IMR-90 (cell line): Measurements from ENCODE around the gene CFAP157. TPM values are rescaled to one million over a fixed set of nuclear protein-coding genes. Genes with fewer than 3 reads are reported as not detected.

ENCODE experiments used
- ATAC-seq: fragments of 200-7000 bp; cut with Tn5 transposase; 2 replicates; pipeline ENCODE4 v1.9.1; 2020; ENCODE audit warnings: low read depth, mild to moderate bottlenecking, moderate library complexity
- BruUV-seq: library from RNA; stranded (reverse); fragments of 400-500 nt; replicated peaks from 2 replicates; lab custom pipeline; 2021; lab: Mats Ljungman, UMichigan
- CTCF ChIA-PET: fragments of 300-600 bp; formaldehyde crosslinking; extraction: SDS; loops from one replicate; lab custom pipeline; 2021; ENCODE audit warnings: antibody characterized with exemption; lab: Yijun Ruan, JAX
- POLR2A ChIA-PET: fragments of 300-600 bp; sonication (Branson Sonifier 250); formaldehyde crosslinking; loops from one replicate; lab custom pipeline; 2022; ENCODE audit warnings: antibody characterized with exemption; ENCODE audit not compliant: unreplicated experiment; lab: Charles Lee
- DNase-seq: peaks from one replicate; pipeline ENCODE4 v3.0.0; 2013
- H2AFZ ChIP-seq: replicated peaks from 2 replicates; pipeline ENCODE3; 2013; ENCODE audit warnings: low read length, mild to moderate bottlenecking; ENCODE audit not compliant: poor library complexity
- H2AK5ac ChIP-seq: 2 replicates; pipeline ENCODE4 v1.6.1; 2013; ENCODE audit warnings: low read depth, low read length, inconsistent platforms
- H2AK9ac ChIP-seq: replicated peaks from 2 replicates; pipeline ENCODE3; 2013; ENCODE audit warnings: mild to moderate bottlenecking, low read depth, low read length, moderate library complexity; ENCODE audit not compliant: poor library complexity
- H2BK120ac ChIP-seq: 2 replicates; pipeline ENCODE4 v1.6.1; 2013; ENCODE audit warnings: low read depth, low read length, inconsistent platforms
- H2BK15ac ChIP-seq: 3 replicates; pipeline ENCODE4 v1.6.1; 2013; ENCODE audit warnings: low read depth, low read length, inconsistent platforms
- H2BK20ac ChIP-seq: 2 replicates; pipeline ENCODE4 v1.6.1; 2013; ENCODE audit warnings: low read depth, mild to moderate bottlenecking, inconsistent platforms, low read length, moderate library complexity
- H2BK5ac ChIP-seq: 2 replicates; pipeline ENCODE4 v1.6.1; 2013; ENCODE audit warnings: mild to moderate bottlenecking, low read depth, low read length, inconsistent platforms; ENCODE audit not compliant: poor library complexity, severe bottlenecking
- H3K14ac ChIP-seq: replicated peaks from 2 replicates; pipeline ENCODE4 v1.6.1; 2013; ENCODE audit warnings: low read depth, low read length, inconsistent platforms
- H3K18ac ChIP-seq: 2 replicates; pipeline ENCODE4 v1.6.1; 2013; ENCODE audit warnings: low read depth, low read length, control low read depth
- H3K23ac ChIP-seq: 2 replicates; pipeline ENCODE4 v1.6.1; 2013; ENCODE audit warnings: low read depth, low read length, inconsistent platforms
- H3K27ac ChIP-seq: 2 replicates; pipeline ENCODE4 v1.5.1; 2013; ENCODE audit warnings: mild to moderate bottlenecking, control low read depth, low read length; ENCODE audit not compliant: insufficient read depth
- H3K27me3 ChIP-seq: 2 replicates; pipeline ENCODE4 v1.6.1; 2013; ENCODE audit warnings: low read length; ENCODE audit not compliant: control insufficient read depth, insufficient read depth
- H3K36me3 ChIP-seq: 2 replicates; pipeline ENCODE4 v1.6.1; 2013; ENCODE audit warnings: low read length, mixed read lengths; ENCODE audit not compliant: control insufficient read depth, insufficient read depth
- H3K4ac ChIP-seq: 2 replicates; pipeline ENCODE4 v1.6.1; 2013; ENCODE audit warnings: low read depth, low read length, inconsistent platforms
- H3K4me1 ChIP-seq: 2 replicates; pipeline ENCODE4 v1.6.1; 2013; ENCODE audit warnings: low read length, mixed read lengths; ENCODE audit not compliant: control insufficient read depth, insufficient read depth
- H3K4me2 ChIP-seq: 2 replicates; pipeline ENCODE4 v1.6.1; 2013; ENCODE audit warnings: low read depth, mild to moderate bottlenecking, control low read depth, low read length, moderate library complexity
- H3K4me3 ChIP-seq: 2 replicates; pipeline ENCODE4 v1.5.1; 2013; ENCODE audit warnings: low read depth, mild to moderate bottlenecking, control low read depth, low read length, moderate library complexity; ENCODE audit not compliant: insufficient read depth
- H3K56ac ChIP-seq: 2 replicates; pipeline ENCODE4 v1.6.1; 2013; ENCODE audit warnings: low read length, inconsistent platforms; ENCODE audit not compliant: insufficient read depth; ENCODE audit errors: extremely low read depth
- H3K79me1 ChIP-seq, 2 experiments: 2 replicates each; pipeline ENCODE4 v1.6.1; 2013; ENCODE audit warnings: low read length in 2 of 2, inconsistent platforms in 1 of 2, low read depth in 1 of 2
- H3K9ac ChIP-seq: 2 replicates; pipeline ENCODE4 v1.6.1; 2013; ENCODE audit warnings: low read depth, low read length, control low read depth
- H3K9me1 ChIP-seq: 2 replicates; pipeline ENCODE4 v1.6.1; 2013; ENCODE audit warnings: low read length, inconsistent platforms; ENCODE audit not compliant: insufficient read depth
- H3K9me3 ChIP-seq: 2 replicates; pipeline ENCODE4 v1.6.1; 2013; ENCODE audit warnings: low read length; ENCODE audit not compliant: control insufficient read depth, insufficient read depth
- H4K20me1 ChIP-seq: 2 replicates; pipeline ENCODE4 v1.6.1; 2013; ENCODE audit warnings: low read length, inconsistent platforms; ENCODE audit not compliant: insufficient read depth
- H4K5ac ChIP-seq: 2 replicates; pipeline ENCODE4 v1.6.1; 2013; ENCODE audit warnings: mild to moderate bottlenecking, low read depth, low read length, control low read depth
- H4K8ac ChIP-seq, 2 experiments: 2 replicates each; pipeline ENCODE4 v1.6.1; 2013; ENCODE audit warnings: low read depth in 2 of 2, low read length in 2 of 2, control low read depth in 1 of 2, inconsistent platforms in 1 of 2
- H4K91ac ChIP-seq: 2 replicates; pipeline ENCODE4 v1.6.1; 2013; ENCODE audit warnings: low read depth, low read length, inconsistent platforms; ENCODE audit not compliant: insufficient read depth
- MAFK ChIP-seq: IDR thresholded peaks from 2 replicates; pipeline ENCODE4 v1.6.1; 2012; ENCODE audit warnings: low read depth, low read length, improper control_type of control experiment
- MAZ ChIP-seq: IDR thresholded peaks from 2 replicates; pipeline ENCODE4 v1.6.1; 2012; ENCODE audit warnings: low read depth, mild to moderate bottlenecking, low read length, improper control_type of control experiment, moderate library complexity, borderline replicate concordance
- MXI1 ChIP-seq: IDR thresholded peaks from 2 replicates; pipeline ENCODE4 v1.6.1; 2012; ENCODE audit warnings: low read depth, mild to moderate bottlenecking, low read length, moderate library complexity, borderline replicate concordance
- WGBS, 2 experiments: methylation state at CpG; one replicate each; pipeline versions ENCODE4 v1.1.5 to v1.1.7; 2013; ENCODE audit warnings: missing lambda C conversion rate in 2 of 2; ENCODE audit not compliant: insufficient read length in 1 of 2; ENCODE audit errors: extremely low coverage in 2 of 2; 5-methylcytosine and 5-hydroxymethylcytosine counted together
- dilution Hi-C: fragments of 300-500 bp; cut with HindIII; formaldehyde crosslinking; loops from one replicate; pipeline ENCODE4 v1.14.3; 2018; ENCODE audit warnings: low sequenced_read_pairs; ENCODE audit not compliant: unreplicated experiment
- in situ Hi-C: fragments of 300-500 bp; cut with MboI; formaldehyde crosslinking; loops from 3 replicates; pipeline ENCODE4 v1.14.3; 2019; ENCODE audit warnings: low sequenced_read_pairs, inconsistent platforms, mixed read lengths
- intact Hi-C: fragments of 100-400 bp; cut with micrococcal nuclease; formaldehyde crosslinking; loops from 2 replicates; pipeline ENCODE4 v1.10.0; 2022
- polyA plus RNA-seq, 3 experiments: library from polyadenylated mRNA; depleted of rRNA; stranded (reverse); fragments of >200 nt; gene quantifications; 2 replicates each; pipeline ENCODE4 v1.2.3, GENCODE V29; 2012; ENCODE audit warnings: low replicate concordance in 1 of 3
- total RNA-seq: library from RNA; depleted of rRNA; stranded (reverse); fragments of >200 nt; gene quantifications from 2 replicates; pipeline ENCODE4 v1.2.3, GENCODE V29; 2012
- TF ChIP-seq, protein P1 (sequence below): fragments of 150-350 bp; IDR thresholded peaks from 2 replicates; pipeline ENCODE4 v1.6.1; 2016; ENCODE audit warnings: low read depth, mild to moderate bottlenecking, low read length, moderate library complexity, borderline replicate concordance

The CFAP157 gene
- total and polyA plus RNA-seq, 2 of the 4 experiments (the other 2 are of a cell fraction): not detected

DNA sequence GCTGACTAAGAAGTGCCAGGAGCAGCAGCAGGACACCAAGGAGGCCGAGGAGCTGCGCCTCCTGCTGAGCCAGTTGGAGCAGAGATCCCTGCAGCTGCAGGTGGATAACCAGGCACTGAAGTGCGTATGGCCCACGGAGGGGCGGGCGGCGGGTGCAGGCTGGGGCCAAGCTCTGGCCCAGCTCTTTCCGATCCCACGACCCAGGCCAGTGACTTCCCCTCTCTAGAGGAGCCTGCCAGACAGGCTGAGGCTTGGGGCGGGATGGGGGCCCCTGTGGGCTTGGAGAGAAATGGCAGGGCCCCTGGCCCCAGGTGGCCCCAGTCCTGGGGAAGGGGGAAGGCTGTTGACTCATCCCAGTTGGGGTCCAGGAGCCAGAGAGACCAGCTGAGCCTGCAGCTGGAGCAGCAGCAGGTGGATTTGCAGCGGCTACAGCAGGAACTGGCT, 5.1 kb downstream of the CFAP157 start:
- Histone ChIP-seq H2BK15ac (no peak overlapping the region), H2AK9ac (no peak overlapping the region), H3K27me3 (no peaks in the 10 kb centered on the region), H3K4me3 (no peak overlapping the region), H4K8ac (no peak overlapping the region), H2AK5ac (no peak overlapping the region), H2BK120ac (no peak overlapping the region), H4K20me1 (peaks cover 7% of the 10 kb centered on the region), H3K56ac (no peak overlapping the region), H3K14ac (no peak overlapping the region), H2AFZ (no peak overlapping the region), H3K36me3 (no peaks in the 10 kb centered on the region), H2BK20ac (no peak overlapping the region), H3K79me1 (peaks cover 2 to 14% of the 10 kb centered on the region in 2 experiments; a peak in 3 of 4 replicates), H3K9me3 (no peaks in the 10 kb centered on the region), H4K5ac (no peak overlapping the region), H3K4me2 (no peak overlapping the region), H2BK5ac (no peak overlapping the region), H3K4me1 (peaks cover 7% of the 10 kb centered on the region), H3K23ac (no peak overlapping the region), H3K9ac (no peak overlapping the region), H4K91ac (no peak overlapping the region), H3K4ac (no peak overlapping the region), H3K9me1 (no peaks in the 10 kb centered on the region; the same call in 1 of the 2 replicates), H3K18ac (no peak overlapping the region), H3K27ac (no peak overlapping the region)
- BruUV-seq: no TSS peak
- in situ Hi-C loops (no loop called here), dilution Hi-C loops (no loop called here), intact Hi-C loops (no loop called here)
- no peak for TF ChIP-seq MAFK
- no peak for TF ChIP-seq MAZ
- TF ChIP-seq MXI1: no peak
- TF ChIP-seq, protein P1, sequence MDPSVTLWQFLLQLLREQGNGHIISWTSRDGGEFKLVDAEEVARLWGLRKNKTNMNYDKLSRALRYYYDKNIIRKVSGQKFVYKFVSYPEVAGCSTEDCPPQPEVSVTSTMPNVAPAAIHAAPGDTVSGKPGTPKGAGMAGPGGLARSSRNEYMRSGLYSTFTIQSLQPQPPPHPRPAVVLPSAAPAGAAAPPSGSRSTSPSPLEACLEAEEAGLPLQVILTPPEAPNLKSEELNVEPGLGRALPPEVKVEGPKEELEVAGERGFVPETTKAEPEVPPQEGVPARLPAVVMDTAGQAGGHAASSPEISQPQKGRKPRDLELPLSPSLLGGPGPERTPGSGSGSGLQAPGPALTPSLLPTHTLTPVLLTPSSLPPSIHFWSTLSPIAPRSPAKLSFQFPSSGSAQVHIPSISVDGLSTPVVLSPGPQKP: no peak
- ChIA-PET CTCF (no interaction called here), POLR2A (no interaction called here)
- WGBS, 2 experiments: 80% methylated on average over 2 of the region's 11 CpGs; no CpG with 5 or more reads in 1 of the 2 experiments
- ATAC-seq (no peak), DNase-seq (no peak)
